Endodermal cell (in vitro differentiated cells): ENCODE results near the gene PTPRR. TPM values are rescaled to one million over a fixed set of nuclear protein-coding genes. Genes with fewer than 3 reads are reported as not detected.
A peak's percentile ranks its signal among the peaks of the same experiment; 100 is the strongest.

Experiments used
- DNase-seq: peaks from one replicate; pipeline ENCODE4 v3.0.0-alpha.2; 2017
- H3K27ac ChIP-seq: 2 replicates; pipeline ENCODE4 v1.5.1; 2013; ENCODE audit warnings: mild to moderate bottlenecking, low read depth, low read length, moderate library complexity
- H3K27me3 ChIP-seq: 2 replicates; pipeline ENCODE4 v1.6.1; 2013; ENCODE audit warnings: mild to moderate bottlenecking, low read length, moderate library complexity; ENCODE audit not compliant: insufficient read depth, control insufficient read depth, poor library complexity, severe bottlenecking
- H3K36me3 ChIP-seq: 2 replicates; pipeline ENCODE4 v1.7.0; 2013; ENCODE audit warnings: mild to moderate bottlenecking, low read length, moderate library complexity; ENCODE audit not compliant: control insufficient read depth, insufficient read depth
- H3K4me1 ChIP-seq: one replicate; pipeline ENCODE4 v1.7.0; 2013; ENCODE audit warnings: low read length; ENCODE audit not compliant: control insufficient read depth, insufficient read depth
- H3K4me3 ChIP-seq: 2 replicates; pipeline ENCODE4 v1.5.1; 2013; ENCODE audit warnings: mild to moderate bottlenecking, low read length, moderate library complexity
- H3K9ac ChIP-seq: 2 replicates; pipeline ENCODE4 v1.6.1; 2013; ENCODE audit warnings: mild to moderate bottlenecking, low read length, moderate library complexity; ENCODE audit not compliant: poor library complexity, severe bottlenecking; ENCODE audit errors: extremely low read depth
- H3K9me3 ChIP-seq: 2 replicates; pipeline ENCODE4 v1.6.1; 2013; ENCODE audit warnings: mild to moderate bottlenecking, low read length, moderate library complexity; ENCODE audit not compliant: control insufficient read depth
- H3K27ac Mint-ChIP-seq: 2 replicates; pipeline ENCODE4 v1.8.0; 2020; ENCODE audit warnings: mixed read lengths
- H3K27me3 Mint-ChIP-seq: 2 replicates; pipeline ENCODE4 v1.8.0; 2021; ENCODE audit warnings: mild to moderate bottlenecking, mixed read lengths; ENCODE audit not compliant: insufficient read depth
- H3K36me3 Mint-ChIP-seq: 2 replicates; pipeline ENCODE4 v1.8.0; 2020; ENCODE audit warnings: low read depth, mixed read lengths
- H3K4me1 Mint-ChIP-seq: 2 replicates; pipeline ENCODE4 v1.8.0; 2020; ENCODE audit warnings: mixed read lengths
- H3K4me3 Mint-ChIP-seq: 2 replicates; pipeline ENCODE4 v1.8.0; 2020; ENCODE audit warnings: mild to moderate bottlenecking, moderate library complexity, mixed read lengths
- H3K9me3 Mint-ChIP-seq: 2 replicates; pipeline ENCODE4 v1.8.0; 2020; ENCODE audit warnings: mild to moderate bottlenecking, mixed read lengths
- WGBS, 2 experiments: methylation state at CpG; one replicate each; pipeline versions ENCODE4 v1.1.5 to v1.1.7; 2013; ENCODE audit warnings: missing lambda C conversion rate in 2 of 2, mixed read lengths in 1 of 2; ENCODE audit not compliant: insufficient coverage in 1 of 2, insufficient read length in 1 of 2; 5-methylcytosine and 5-hydroxymethylcytosine counted together
- total RNA-seq, 2 donors: library from RNA; stranded (reverse); fragmentation: NEBNext Ultra II Directional in 1 of 2; extraction: Animal tissue kit (Norgen Biotek cat#: 25700) in 1 of 2; gene quantifications; 2 replicates in 1 of 2; 3 replicates in 1 of 2; pipeline ENCODE4 v1.2.1, GENCODE V29; 2021
- TF ChIP-seq, protein P1 (sequence below): fragments of 200-600 bp; sonication (generic); conservative IDR thresholded peaks from 2 replicates; pipeline ENCODE4 v1.5.0; 2021; ENCODE audit warnings: antibody characterized with exemption, mild to moderate bottlenecking

PTPRR gene
- total RNA-seq, 2 donors from 2014 or later = 0.27 to 0.40 TPM

DNA sequence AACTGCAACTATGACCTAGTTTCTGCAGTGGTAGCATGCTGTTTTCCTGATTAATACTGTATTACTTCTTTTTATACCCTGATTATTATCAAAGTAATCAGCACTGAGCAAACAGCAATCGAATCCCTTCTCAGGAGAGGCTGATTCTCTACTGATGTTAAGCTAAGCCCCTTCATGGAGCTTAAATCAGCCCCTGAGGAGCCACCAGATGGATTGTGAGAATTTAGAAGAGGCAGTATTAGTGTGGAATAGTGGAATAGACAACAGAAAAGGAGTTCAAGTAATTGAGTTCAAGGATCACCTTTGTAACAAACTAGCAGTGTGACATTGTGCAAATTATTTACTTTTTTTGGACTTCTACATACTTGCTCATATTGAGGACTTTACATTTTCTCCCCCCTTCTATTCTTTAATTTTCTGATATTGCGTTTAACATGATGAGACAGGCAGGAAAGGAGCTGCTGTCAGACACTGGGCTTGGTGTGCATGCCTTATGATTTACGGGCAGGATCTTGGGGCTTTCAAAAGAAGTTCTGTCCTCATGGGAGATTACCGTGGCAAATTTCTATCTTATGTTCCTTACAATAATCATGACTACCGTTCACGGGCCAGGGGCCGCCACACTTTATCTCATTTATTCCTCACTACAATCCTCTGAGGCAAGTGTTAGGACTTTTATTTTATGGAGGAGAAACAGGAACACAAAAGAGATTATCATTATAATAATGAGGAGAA, 68.0 kb downstream of the PTPRR start:
- WGBS, 2 experiments = 89 to 100% methylated on average over 2 to 4 of the region's 7 CpGs
- peaks cover 6% of the 10 kb centered on the region for H3K27me3 Mint-ChIP-seq

DNA sequence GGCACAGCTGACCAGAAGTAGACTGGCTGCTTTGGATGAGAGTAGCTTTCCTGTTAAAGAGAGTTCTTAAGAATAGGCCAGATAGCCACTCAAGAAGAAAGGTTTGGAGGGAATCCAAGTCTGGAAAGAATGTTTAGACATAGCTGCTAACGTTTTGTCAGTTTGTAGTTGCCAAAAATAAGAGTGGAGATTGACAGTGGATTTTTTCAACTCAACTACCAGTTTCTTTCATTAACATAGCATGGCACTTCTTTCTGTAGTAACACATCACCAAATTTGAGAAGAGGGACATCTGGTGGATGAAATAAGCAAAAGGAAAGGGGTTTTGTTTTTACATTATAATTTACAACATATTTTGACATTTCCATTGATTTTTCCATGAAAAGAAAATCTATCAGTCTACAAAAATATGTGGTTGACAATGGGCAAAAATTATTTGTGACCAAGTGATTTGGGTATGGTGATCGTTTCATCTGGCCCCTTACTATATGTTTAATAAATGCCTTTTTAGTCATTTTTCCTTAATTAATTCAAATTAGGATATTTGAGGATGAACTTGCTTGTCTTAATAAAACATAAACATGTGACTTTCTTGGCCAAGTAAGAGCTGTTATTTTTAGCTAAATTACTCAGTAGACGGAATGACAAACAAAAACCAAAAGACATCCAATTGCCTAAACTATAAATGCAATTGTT, 71.1 kb downstream of the PTPRR start:
- DNase-seq = no peak
- Mint-ChIP-seq H3K27ac (no peak overlapping the region), H3K9me3 (no peaks in the 10 kb centered on the region), H3K36me3 (no peaks in the 10 kb centered on the region), H3K4me3 (no peak overlapping the region), H3K27me3 (peaks cover 2% of the 10 kb centered on the region), H3K4me1 (peaks cover 9% of the 10 kb centered on the region)
- Histone ChIP-seq H3K36me3 (no peaks in the 10 kb centered on the region), H3K27ac (no peak overlapping the region), H3K27me3 (no peaks in the 10 kb centered on the region), H3K4me3 (no peak overlapping the region), H3K9ac (no peak overlapping the region), H3K9me3 (no peaks in the 10 kb centered on the region), H3K4me1 (no peaks in the 10 kb centered on the region)
- TF ChIP-seq, protein P1, sequence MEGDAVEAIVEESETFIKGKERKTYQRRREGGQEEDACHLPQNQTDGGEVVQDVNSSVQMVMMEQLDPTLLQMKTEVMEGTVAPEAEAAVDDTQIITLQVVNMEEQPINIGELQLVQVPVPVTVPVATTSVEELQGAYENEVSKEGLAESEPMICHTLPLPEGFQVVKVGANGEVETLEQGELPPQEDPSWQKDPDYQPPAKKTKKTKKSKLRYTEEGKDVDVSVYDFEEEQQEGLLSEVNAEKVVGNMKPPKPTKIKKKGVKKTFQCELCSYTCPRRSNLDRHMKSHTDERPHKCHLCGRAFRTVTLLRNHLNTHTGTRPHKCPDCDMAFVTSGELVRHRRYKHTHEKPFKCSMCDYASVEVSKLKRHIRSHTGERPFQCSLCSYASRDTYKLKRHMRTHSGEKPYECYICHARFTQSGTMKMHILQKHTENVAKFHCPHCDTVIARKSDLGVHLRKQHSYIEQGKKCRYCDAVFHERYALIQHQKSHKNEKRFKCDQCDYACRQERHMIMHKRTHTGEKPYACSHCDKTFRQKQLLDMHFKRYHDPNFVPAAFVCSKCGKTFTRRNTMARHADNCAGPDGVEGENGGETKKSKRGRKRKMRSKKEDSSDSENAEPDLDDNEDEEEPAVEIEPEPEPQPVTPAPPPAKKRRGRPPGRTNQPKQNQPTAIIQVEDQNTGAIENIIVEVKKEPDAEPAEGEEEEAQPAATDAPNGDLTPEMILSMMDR = peak; percentile 78
- 20 to 40% methylated on average over 1 of the region's 3 CpGs for WGBS, 2 experiments

More for the DNA sequence above, 68.0 kb downstream of the PTPRR start:
- Histone ChIP-seq H3K4me1 (no peaks in the 10 kb centered on the region), H3K9me3 (no peaks in the 10 kb centered on the region), H3K36me3 (no peaks in the 10 kb centered on the region), H3K27me3 (no peaks in the 10 kb centered on the region), H3K9ac (no peak overlapping the region), H3K27ac (no peak overlapping the region), H3K4me3 (no peak overlapping the region)
- DNase-seq = no peak
- Mint-ChIP-seq H3K36me3 (no peaks in the 10 kb centered on the region), H3K4me1 (peaks cover 20% of the 10 kb centered on the region), H3K9me3 (no peaks in the 10 kb centered on the region), H3K4me3 (no peak overlapping the region), H3K27ac (no peak overlapping the region)
- TF ChIP-seq, protein P1 = no peak

DNA sequence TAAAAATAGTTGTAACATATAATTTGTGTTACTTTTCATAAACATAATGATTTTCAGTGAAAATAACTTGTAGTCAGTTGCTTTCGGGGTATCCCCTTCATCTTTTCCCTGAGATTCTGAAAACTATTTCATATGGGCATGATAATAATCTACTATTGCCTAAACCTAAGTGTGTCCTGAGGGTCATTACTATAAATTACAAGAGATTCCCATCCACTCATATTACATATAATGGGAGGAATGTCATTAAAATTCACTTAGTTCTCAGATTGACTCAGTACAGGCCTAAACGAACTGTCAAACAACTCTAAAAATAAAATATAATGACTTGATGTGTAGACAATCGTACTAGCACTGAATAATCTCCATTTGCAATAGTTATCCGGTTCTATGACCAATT, 72.7 kb downstream of the PTPRR start:
- WGBS, 2 experiments = 90 to 100% methylated on average over 1 to 4 of the region's 4 CpGs
- no peaks in the 10 kb centered on the region for H3K9me3 ChIP-seq
- no peak overlapping the region for H3K9ac ChIP-seq
- H3K9me3 Mint-ChIP-seq = no peaks in the 10 kb centered on the region
- H3K4me1 ChIP-seq = no peaks in the 10 kb centered on the region
- H3K36me3 Mint-ChIP-seq = no peaks in the 10 kb centered on the region
- TF ChIP-seq, protein P1 = no peak
- no peak overlapping the region for H3K4me3 ChIP-seq
- no peak overlapping the region for H3K27ac ChIP-seq
- H3K27ac Mint-ChIP-seq = no peak overlapping the region
- no peak overlapping the region for H3K4me3 Mint-ChIP-seq
- no peak for DNase-seq
- no peaks in the 10 kb centered on the region for H3K27me3 ChIP-seq
- no peaks in the 10 kb centered on the region for H3K27me3 Mint-ChIP-seq
- H3K36me3 ChIP-seq = no peaks in the 10 kb centered on the region
- peaks cover 8% of the 10 kb centered on the region for H3K4me1 Mint-ChIP-seq
